HepG2 (cell line): ENCODE results near the gene NT5C3B. TPM values are rescaled to one million over a fixed set of nuclear protein-coding genes. Genes with fewer than 3 reads are reported as not detected.
A peak's percentile ranks its signal among the peaks of the same experiment; 100 is the strongest.

ENCODE experiments used
- CBX5 ChIP-seq: sonication (generic); formaldehyde crosslinking; IDR thresholded peaks from 2 replicates; pipeline ENCODE4 v1.4.0; 2020; ENCODE audit warnings: missing genetic modification reagents, borderline replicate concordance
- HNRNPL ChIP-seq: fragments of 200-400 bp; formaldehyde crosslinking; IDR thresholded peaks from 2 replicates; pipeline ENCODE4 v1.6.1; 2017; ENCODE audit warnings: mild to moderate bottlenecking, low read depth, low read length
- JARID2 ChIP-seq: sonication (generic); formaldehyde crosslinking; IDR thresholded peaks from 2 replicates; pipeline ENCODE4 v1.8.1; 2023; ENCODE audit warnings: missing genetic modification reagents, inconsistent platforms; ENCODE audit not compliant: insufficient replicate concordance
- NBN ChIP-seq: fragments of 450-650 bp; conservative IDR thresholded peaks from 2 replicates; pipeline ENCODE4 v1.6.1; 2017
- NFE2L2 ChIP-seq: fragments of 150-350 bp; IDR thresholded peaks from 2 replicates; pipeline ENCODE4 v1.6.1; 2014; ENCODE audit warnings: low read length
- NR0B2 ChIP-seq: sonication (generic); formaldehyde crosslinking; IDR thresholded peaks from 2 replicates; pipeline ENCODE4 v1.4.0; 2020; ENCODE audit warnings: mild to moderate bottlenecking, missing genetic modification reagents
- PHF20 ChIP-seq: sonication (generic); formaldehyde crosslinking; IDR thresholded peaks from 2 replicates; pipeline ENCODE4 v1.5.0; 2020; ENCODE audit warnings: mild to moderate bottlenecking, missing genetic modification reagents
- RERE ChIP-seq: IDR thresholded peaks from 2 replicates; pipeline ENCODE4 v1.6.1; 2016; ENCODE audit warnings: low read depth, missing genetic modification reagents, missing compliant biosample characterization
- SETDB1 ChIP-seq: sonication (generic); formaldehyde crosslinking; IDR thresholded peaks from 2 replicates; pipeline ENCODE4 v1.5.1; 2020; ENCODE audit warnings: missing genetic modification reagents, mild to moderate bottlenecking, borderline replicate concordance
- SKIL ChIP-seq: sonication (generic); formaldehyde crosslinking; IDR thresholded peaks from 2 replicates; pipeline ENCODE4 v1.8.0; 2022; ENCODE audit warnings: missing genetic modification reagents, mild to moderate bottlenecking, moderate library complexity, borderline replicate concordance
- TEF ChIP-seq: sonication (generic); formaldehyde crosslinking; IDR thresholded peaks from 2 replicates; pipeline ENCODE4 v1.5.0; 2020; ENCODE audit warnings: missing genetic modification reagents
- TFAP4 ChIP-seq: sonication (generic); IDR thresholded peaks from 2 replicates; pipeline ENCODE4 v1.6.1; 2016; ENCODE audit warnings: low read depth, borderline replicate concordance
- ZFP41 ChIP-seq: sonication (generic); formaldehyde crosslinking; IDR thresholded peaks from 2 replicates; pipeline ENCODE4 v1.4.0; 2020; ENCODE audit warnings: mild to moderate bottlenecking, missing genetic modification reagents, borderline replicate concordance
- ZNF564 ChIP-seq: sonication (generic); formaldehyde crosslinking; IDR thresholded peaks from 2 replicates; pipeline ENCODE4 v1.8.1; 2023; ENCODE audit warnings: mild to moderate bottlenecking, missing genetic modification reagents
- ZNF782 ChIP-seq: sonication (generic); formaldehyde crosslinking; IDR thresholded peaks from 2 replicates; pipeline ENCODE4 v1.4.0; 2020; ENCODE audit warnings: missing genetic modification reagents, mild to moderate bottlenecking, borderline replicate concordance
- ZNF839 ChIP-seq: sonication (generic); formaldehyde crosslinking; IDR thresholded peaks from 2 replicates; pipeline ENCODE4 v1.4.0; 2020; ENCODE audit warnings: missing genetic modification reagents, mild to moderate bottlenecking, borderline replicate concordance
- polyA plus RNA-seq, 8 experiments: library from polyadenylated mRNA; depleted of rRNA in 3 of 8; stranded (reverse) in 7 of 8; unstranded in 1 of 8; fragments of >200 nt; fragmentation: Illumina TruSeq in 4 of 8; extraction: Trizol in 4 of 8; gene quantifications; 2 replicates each; pipeline versions ENCODE4 v1.2.1 to v1.2.3, GENCODE V29; 2011 to 2016; ENCODE audit warnings: low read depth in 4 of 8, missing spikeins in 1 of 8, mixed read lengths in 1 of 8; ENCODE audit not compliant: insufficient read depth in 1 of 8
- total RNA-seq, 5 experiments: library from RNA; depleted of rRNA; stranded (reverse); fragments of >200 nt; fragmentation: Illumina TruSeq; extraction: Trizol; gene quantifications; 2 replicates each; pipeline ENCODE4 v1.2.3, GENCODE V29; 2016; ENCODE audit warnings: low read depth in 1 of 5

NT5C3B gene
- total and polyA plus RNA-seq, 2 of the 13 experiments (the other 11 are each of a cell fraction or from before 2014, with no cell fraction given) = 104 to 126 TPM

GRCh38 chr17:41786227-41787020 lies 49.6 kb downstream of the NT5C3B start, which contains the start of gene JUP (continued):
- TF ChIP-seq NFE2L2 = no peak
- TF ChIP-seq NBN = no peak
- TF ChIP-seq CBX5 (CRISPR knock-in tag) = peak; percentile 18; the same call in 1 of the 2 replicates
- no peak for TF ChIP-seq PHF20 (CRISPR knock-in tag)
- TF ChIP-seq TFAP4 = no peak
- no peak for TF ChIP-seq JARID2 (CRISPR knock-in tag)
- TF ChIP-seq ZFP41 (CRISPR knock-in tag) = no peak
- TF ChIP-seq NR0B2 = peak; percentile 81; the same call in 1 of the 2 replicates
- TF ChIP-seq HNRNPL = no peak
- no peak for TF ChIP-seq SETDB1 (CRISPR knock-in tag)
- no peak for TF ChIP-seq ZNF839
- TF ChIP-seq SKIL (CRISPR knock-in tag) = no peak
- TF ChIP-seq TEF (CRISPR knock-in tag) = no peak
- no peak for TF ChIP-seq ZNF782 (CRISPR knock-in tag)
- TF ChIP-seq RERE (CRISPR knock-in tag) = no peak
- TF ChIP-seq ZNF564 (CRISPR knock-in tag) = no peak
